ENCODE results near the gene SOAT2.
"Not testable (repeated sequence)": the region's sequence is repeated elsewhere in the genome, so short reads cannot be mapped to it uniquely, and the experiment has no call there.

Gene SOAT2

GRCh38 chr12:53133722-53134121 lies 30.4 kb downstream of the SOAT2 start:
- no peak for DNase-seq (ENCODE audit: low read depth, low spot score)

DNA sequence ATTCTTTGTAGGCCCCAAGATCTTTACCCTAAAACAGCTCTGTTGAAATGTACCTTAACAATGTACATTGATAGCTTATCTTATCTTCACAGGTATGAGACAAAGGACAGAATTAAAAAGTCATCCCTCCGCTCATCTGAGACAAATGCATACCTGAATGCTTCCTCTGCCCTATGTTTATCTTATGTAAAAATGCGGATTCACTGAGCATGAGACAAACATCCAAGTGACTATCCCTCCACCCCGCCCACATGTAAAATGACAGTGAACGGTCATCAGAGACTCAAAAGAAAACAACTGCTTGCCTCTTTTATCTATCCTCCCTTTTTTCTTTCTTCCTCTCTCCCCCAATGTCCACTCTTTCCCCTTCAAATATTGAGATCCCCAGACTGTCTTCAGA lies 40.1 kb downstream of the SOAT2 start:
- DNase-seq (ENCODE audit: low read depth, low spot score), result no peak

DNA sequence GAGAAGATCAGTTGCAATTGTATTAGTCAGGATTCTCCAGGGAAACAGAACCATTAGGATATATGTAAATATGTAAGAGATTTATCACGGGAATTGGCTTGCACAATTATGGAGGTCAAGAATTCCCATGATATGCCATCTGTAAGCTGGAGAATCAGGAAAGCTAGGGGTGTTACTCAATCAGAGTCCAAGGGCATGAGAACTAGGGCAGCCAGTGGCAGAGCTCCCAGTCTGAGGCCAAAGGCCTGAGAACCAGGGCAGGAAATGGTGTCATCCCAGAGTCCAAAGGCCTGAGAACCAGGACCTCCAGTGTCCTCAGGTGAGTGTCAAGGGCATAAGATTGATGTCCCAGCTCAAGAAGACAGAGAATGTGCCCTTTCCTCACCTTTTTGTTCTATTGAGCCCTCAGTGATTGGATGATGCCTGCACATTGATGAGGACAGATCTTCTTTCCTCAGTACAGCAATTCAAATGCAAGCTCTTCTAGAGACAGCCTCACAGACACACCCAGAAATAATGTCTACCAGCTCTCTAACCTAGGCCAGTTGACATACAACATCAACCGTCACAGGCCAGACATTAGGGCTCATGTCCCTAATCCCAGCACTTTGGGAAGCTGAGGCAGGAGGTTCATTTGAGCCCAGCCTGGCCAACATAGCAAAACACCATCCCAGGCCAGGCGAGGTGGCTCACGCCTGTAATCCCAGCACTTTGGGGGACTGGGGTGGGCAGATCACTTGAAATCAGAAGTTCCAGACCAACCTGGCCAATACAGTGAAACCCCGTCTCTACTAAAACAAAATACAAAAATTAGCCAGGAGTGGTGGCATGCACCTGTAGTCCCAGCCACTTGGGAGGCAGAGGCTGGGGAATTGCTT lies 42.3 kb downstream of the SOAT2 start:
- DNase-seq (ENCODE audit: low read depth, low spot score), result no peak

DNA sequence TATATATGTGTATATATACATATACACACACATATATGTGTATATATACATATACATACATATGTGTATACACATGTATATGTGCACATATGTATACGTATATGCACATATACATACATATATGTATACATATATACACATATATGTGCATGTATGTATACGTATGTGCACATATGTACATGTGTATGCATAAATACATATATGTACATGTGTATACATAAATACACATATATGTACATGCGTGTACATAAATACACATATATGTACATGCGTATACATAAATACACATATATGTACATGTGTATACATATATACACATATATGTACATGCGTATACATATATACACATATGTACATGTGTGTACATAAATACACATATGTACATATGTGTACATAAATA lies 43.9 kb downstream of the SOAT2 start:
- DNase-seq (ENCODE audit: low read depth, low spot score), result no peak

DNA sequence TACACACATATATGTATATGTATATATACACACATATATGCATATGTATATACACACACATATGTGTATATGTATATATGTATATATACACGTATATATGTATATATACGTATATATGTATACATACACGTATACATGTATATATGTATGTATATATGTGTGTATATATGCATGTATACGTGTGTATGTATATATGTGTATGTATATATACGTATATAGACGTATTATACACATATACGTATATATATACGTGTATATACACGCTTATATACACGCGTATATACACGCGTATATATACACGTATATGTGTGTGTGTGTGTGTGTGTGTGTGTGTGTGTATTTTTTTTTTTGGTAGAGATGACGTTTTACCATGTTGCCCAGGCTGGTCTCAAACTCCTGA lies 44.4 kb downstream of the SOAT2 start:
- DNase-seq (ENCODE audit: low read depth, low spot score), result no peak

- DNase-seq (ENCODE audit: low read depth, low spot score), result no peak
Observed at GRCh38 chr12:53151039-53151438, 47.8 kb downstream of the SOAT2 start.

DNA sequence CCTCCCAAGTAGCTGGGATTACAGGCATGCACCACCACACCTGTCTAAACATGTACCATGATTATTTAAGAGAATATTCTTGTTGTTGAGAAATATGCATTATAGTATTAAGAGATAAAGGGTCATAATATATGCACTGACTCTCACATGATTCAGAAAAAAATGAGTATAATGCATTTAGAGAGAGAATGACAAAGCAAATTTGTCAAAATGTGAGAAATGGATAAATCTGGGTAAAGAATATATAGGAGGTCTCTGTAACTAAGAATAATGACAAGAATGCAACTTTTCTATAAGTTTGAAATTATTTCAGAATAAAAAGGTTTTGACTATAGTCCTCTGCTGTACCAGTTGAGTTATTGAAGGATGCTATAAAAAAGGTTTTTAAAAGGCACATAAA lies 49.1 kb downstream of the SOAT2 start:
- DNase-seq (ENCODE audit: low read depth, low spot score), result no peak

GRCh38 chr12:53159195-53159839 lies 56.0 kb downstream of the SOAT2 start:
- peak; percentile 65 for DNase-seq (ENCODE audit: low read depth, low spot score)

GRCh38 chr12:53160000-53160399 lies 56.7 kb downstream of the SOAT2 start:
- no peak for DNase-seq (ENCODE audit: low read depth, low spot score)

- no peak for DNase-seq (ENCODE audit: low read depth, low spot score)
Observed at GRCh38 chr12:53160673-53161072, 57.4 kb downstream of the SOAT2 start.

GRCh38 chr12:53161119-53161911 lies 58.0 kb downstream of the SOAT2 start:
- no peak for DNase-seq (ENCODE audit: low read depth, low spot score)

GRCh38 chr12:53163008-53163407 lies 59.7 kb downstream of the SOAT2 start:
- not testable (repeated sequence) for DNase-seq (ENCODE audit: low read depth, low spot score)

DNA sequence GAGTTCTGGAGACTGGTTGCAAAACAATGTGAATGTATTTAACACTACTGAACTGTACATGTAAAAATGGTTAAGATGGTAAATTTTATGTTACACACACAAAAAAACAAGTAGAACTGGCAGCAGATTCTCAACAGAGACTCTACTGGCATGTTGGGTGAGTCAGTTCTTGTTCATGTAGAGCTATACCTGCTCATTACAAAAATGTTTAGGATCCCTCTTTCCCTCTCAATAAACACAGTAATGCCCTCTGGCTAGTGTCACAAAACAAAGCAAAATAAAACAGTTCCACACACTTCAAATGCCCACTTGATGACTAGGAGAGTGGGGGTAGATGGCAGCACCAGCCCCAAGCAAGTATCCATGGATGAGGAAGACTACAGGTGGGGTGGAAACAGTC lies 63.6 kb downstream of the SOAT2 start:
- no peak for DNase-seq (ENCODE audit: low read depth, low spot score)

DNA sequence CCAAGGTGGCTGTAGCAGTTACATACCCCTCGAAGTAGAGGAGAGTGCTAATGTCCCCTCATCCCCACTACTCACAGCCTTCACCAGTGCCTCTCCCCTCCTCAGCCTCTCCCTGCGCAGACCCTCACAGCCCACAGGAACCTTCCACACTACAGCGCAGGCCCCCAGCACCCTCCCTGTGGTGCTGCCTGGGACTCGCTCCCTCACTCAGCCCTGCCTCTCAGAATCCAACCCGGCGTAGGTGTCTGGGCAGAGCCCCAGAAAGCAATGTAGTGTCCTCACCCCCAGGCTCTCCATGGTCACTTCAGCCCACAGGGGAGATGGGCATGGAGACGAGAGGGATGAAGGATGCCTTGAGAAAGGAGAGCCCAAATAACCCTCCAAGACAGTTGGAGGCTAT lies 66.4 kb downstream of the SOAT2 start:
- DNase-seq (ENCODE audit: low read depth, low spot score), result no peak

GRCh38 chr12:53170215-53170614 lies 66.9 kb downstream of the SOAT2 start:
- no peak for DNase-seq (ENCODE audit: low read depth, low spot score)

GRCh38 chr12:53170876-53171724 lies 67.8 kb downstream of the SOAT2 start:
- DNase-seq (ENCODE audit: low read depth, low spot score), result no peak

DNA sequence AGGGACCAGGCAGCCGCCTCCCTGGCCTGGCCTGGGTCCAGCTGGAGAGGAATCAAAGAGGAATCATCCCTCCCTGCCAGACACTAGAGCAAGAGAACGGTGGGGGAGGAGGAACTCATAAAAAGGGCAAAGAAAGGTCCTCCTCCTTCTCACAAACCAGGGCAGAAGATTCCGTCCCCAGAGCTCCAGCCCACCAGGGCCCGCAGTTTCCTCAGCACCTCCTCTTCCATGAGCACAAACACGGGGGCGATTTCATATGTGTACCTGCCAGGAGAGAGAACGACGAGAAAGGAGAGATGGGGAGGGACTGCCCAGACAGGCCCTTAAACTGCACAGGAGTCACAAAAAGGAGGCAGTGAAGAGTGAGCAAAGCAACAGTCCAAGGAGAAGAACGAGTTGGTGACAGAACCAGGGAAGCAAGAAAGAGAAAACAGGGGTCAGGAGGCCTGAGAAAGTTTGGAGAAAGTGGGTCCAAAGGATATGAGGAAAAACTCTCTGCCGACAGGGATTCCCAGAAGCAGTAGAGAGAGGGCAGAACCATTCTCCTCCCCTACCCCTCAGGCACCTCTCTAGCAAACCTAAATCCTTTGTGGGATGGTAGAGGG lies 68.5 kb downstream of the SOAT2 start:
- no peak for DNase-seq (ENCODE audit: low read depth, low spot score)

- no peak for DNase-seq (ENCODE audit: low read depth, low spot score)
Observed at GRCh38 chr12:53172352-53172751, 69.1 kb downstream of the SOAT2 start.

DNA sequence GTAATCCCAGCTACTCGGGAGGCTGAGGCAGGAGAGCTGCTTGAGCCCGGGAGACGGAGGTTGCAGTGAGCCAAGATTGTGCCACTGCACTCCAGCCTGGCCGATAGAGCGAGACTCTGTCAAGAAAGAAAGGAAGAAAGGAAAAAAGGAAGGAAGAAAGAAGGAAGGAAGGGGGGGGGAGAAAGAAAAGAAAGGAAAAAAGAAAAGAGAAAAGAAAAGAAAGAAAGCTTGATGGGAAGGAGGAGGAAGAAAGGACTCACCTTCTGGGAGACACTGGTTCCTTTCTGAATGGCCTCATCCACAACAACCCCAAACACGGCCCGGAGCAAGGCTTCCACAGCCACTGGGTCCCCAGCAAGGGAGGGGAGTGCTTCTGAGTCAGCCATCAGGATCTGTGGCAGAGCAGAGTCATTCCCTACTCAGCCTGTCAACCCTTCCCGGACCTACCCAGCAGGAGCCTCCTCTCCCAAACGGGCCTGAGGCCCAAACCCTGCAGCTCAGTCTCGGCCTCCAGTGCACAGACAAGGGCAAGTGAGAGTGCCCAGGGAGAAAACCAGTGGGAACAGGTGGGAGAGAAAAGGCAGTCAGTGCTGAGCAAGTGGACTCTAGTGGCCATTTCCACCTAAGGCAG lies 69.9 kb downstream of the SOAT2 start:
- DNase-seq (ENCODE audit: low read depth, low spot score), result no peak

Data from smooth muscle cell of the brain vasculature (primary cell).